ENCODE data around the gene ZDHHC19. TPM values are rescaled to one million over a fixed set of nuclear protein-coding genes. Genes with fewer than 3 reads are reported as not detected.

Gene ZDHHC19
- polyA plus RNA-seq, 1 donor (not counting 4 experiments of a cell fraction or from before 2014, with no cell fraction given): not detected

- no peaks in the 10 kb centered on the region for H4K20me1 ChIP-seq (ENCODE audit: control insufficient read depth, extremely low read depth, insufficient read depth, low read length)
- H3K9me1 ChIP-seq (ENCODE audit: control insufficient read depth, extremely low read depth, insufficient read depth, low read length): no peaks in the 10 kb centered on the region
- no peaks in the 10 kb centered on the region for H3K36me3 ChIP-seq (ENCODE audit: control insufficient read depth in 2 of 2, extremely low read depth in 1 of 2, insufficient read depth in 2 of 2, low read length in 2 of 2)
- FAIRE-seq (no peak), DNase-seq (ENCODE audit: low read depth, low spot score) (no peak)
- H3K27me3 ChIP-seq (ENCODE audit: control insufficient read depth, extremely low read depth, insufficient read depth, low read length): peaks cover 3% of the 10 kb centered on the region
- no peaks in the 10 kb centered on the region for H3K79me2 ChIP-seq (ENCODE audit: control insufficient read depth, insufficient read depth, low read length)
- no peak overlapping the region for H3K27ac ChIP-seq (ENCODE audit: control insufficient read depth, insufficient read depth, low read length)
- no peaks in the 10 kb centered on the region for H3K9me3 ChIP-seq (ENCODE audit: control insufficient read depth, low read depth, low read length)
- no peak overlapping the region for H2AFZ ChIP-seq (ENCODE audit: control insufficient read depth, low read length)
- H3K9ac ChIP-seq (ENCODE audit: control insufficient read depth, extremely low read depth, insufficient read depth, low read length): no peak overlapping the region
- dilution Hi-C loops (cut with MboI; ENCODE audit: extremely low pct_ligation_motif_present, low sequenced_read_pairs): no loop called here
- no peak overlapping the region for H3K4me3 ChIP-seq (ENCODE audit: control insufficient read depth in 2 of 3, extremely low read depth in 1 of 3, insufficient read depth in 2 of 3, low read depth in 1 of 3, low read length in 3 of 3)
- H3K4me1 ChIP-seq (ENCODE audit: control insufficient read depth, extremely low read depth, insufficient read depth, low read length): no peaks in the 10 kb centered on the region
- peak in 2 of 3 experiments; percentile 33 to 35 for TF ChIP-seq CTCF (optimal IDR thresholded peaks at IDR 0.05 in 1 of 3, IDR thresholded peaks at IDR 0.05 in 1 of 3, conservative IDR thresholded peaks at IDR 0.05 in 1 of 3; ENCODE audit: extremely low read depth in 1 of 3, insufficient read depth in 2 of 3, low read length in 3 of 3)
- no peak for TF ChIP-seq EZH2 (IDR thresholded peaks at IDR 0.05; ENCODE audit: low read length)
- no peak overlapping the region for H3K4me2 ChIP-seq (ENCODE audit: control insufficient read depth, extremely low read depth, insufficient read depth, low read depth, low read length)
These were observed 12.1 kb downstream of the ZDHHC19 start for GRCh38 chr3:196198771-196199753.

- no peaks in the 10 kb centered on the region for H3K9me3 ChIP-seq (ENCODE audit: control insufficient read depth, low read depth, low read length)
- no peak overlapping the region for H3K9ac ChIP-seq (ENCODE audit: control insufficient read depth, extremely low read depth, insufficient read depth, low read length)
- no peak for FAIRE-seq
These were observed 13.0 kb downstream of the ZDHHC19 start for GRCh38 chr3:196198081-196198675.

More at GRCh38 chr3:196198081-196198675, 13.0 kb downstream of the ZDHHC19 start:
- no peak for DNase-seq (ENCODE audit: low read depth, low spot score)
- dilution Hi-C loops (cut with MboI; ENCODE audit: extremely low pct_ligation_motif_present, low sequenced_read_pairs): no loop called here
- TF ChIP-seq CTCF (optimal IDR thresholded peaks at IDR 0.05 in 1 of 3, IDR thresholded peaks at IDR 0.05 in 1 of 3, conservative IDR thresholded peaks at IDR 0.05 in 1 of 3; ENCODE audit: extremely low read depth in 1 of 3, insufficient read depth in 2 of 3, low read length in 3 of 3) (no peak), EZH2 (IDR thresholded peaks at IDR 0.05; ENCODE audit: low read length) (no peak)
- Histone ChIP-seq H3K79me2 (ENCODE audit: control insufficient read depth, insufficient read depth, low read length) (no peaks in the 10 kb centered on the region), H3K4me3 (ENCODE audit: control insufficient read depth in 2 of 3, extremely low read depth in 1 of 3, insufficient read depth in 2 of 3, low read depth in 1 of 3, low read length in 3 of 3) (no peak overlapping the region), H3K4me1 (ENCODE audit: control insufficient read depth, extremely low read depth, insufficient read depth, low read length) (no peaks in the 10 kb centered on the region), H3K27ac (ENCODE audit: control insufficient read depth, insufficient read depth, low read length) (no peak overlapping the region), H2AFZ (ENCODE audit: control insufficient read depth, low read length) (no peak overlapping the region), H3K4me2 (ENCODE audit: control insufficient read depth, extremely low read depth, insufficient read depth, low read depth, low read length) (no peak overlapping the region), H3K36me3 (ENCODE audit: control insufficient read depth in 2 of 2, extremely low read depth in 1 of 2, insufficient read depth in 2 of 2, low read length in 2 of 2) (no peaks in the 10 kb centered on the region), H4K20me1 (ENCODE audit: control insufficient read depth, extremely low read depth, insufficient read depth, low read length) (no peaks in the 10 kb centered on the region), H3K27me3 (ENCODE audit: control insufficient read depth, extremely low read depth, insufficient read depth, low read length) (no peaks in the 10 kb centered on the region), H3K9me1 (ENCODE audit: control insufficient read depth, extremely low read depth, insufficient read depth, low read length) (no peaks in the 10 kb centered on the region)

Data from keratinocyte (primary cell).